Ovary (tissue), 9 donors: ENCODE measurements around the gene LIPH. TPM values are rescaled to one million over a fixed set of nuclear protein-coding genes. Genes with fewer than 3 reads are reported as not detected.

Experiments
- DNase-seq, 5 donors: peaks; one replicate each; pipeline ENCODE4 v3.0.0-alpha.2; 2019 to 2020
- H3K27ac ChIP-seq, 2 donors: fragments of 200-600 bp; one replicate each; pipeline versions ENCODE4 v1.5.1 to v1.8.0; 2019 to 2022
- H3K27me3 ChIP-seq: fragments of 200-600 bp; one replicate; pipeline ENCODE4 v1.8.0; 2022
- H3K36me3 ChIP-seq: fragments of 200-600 bp; sonication (generic); one replicate; pipeline ENCODE4 v1.5.1; 2019
- H3K4me1 ChIP-seq: one replicate; pipeline ENCODE4 v1.8.1; 2013; ENCODE audit warnings: mild to moderate bottlenecking, moderate library complexity; ENCODE audit not compliant: insufficient read depth
- H3K4me3 ChIP-seq: fragments of 200-600 bp; sonication (generic); one replicate; pipeline ENCODE4 v1.5.1; 2017
- H3K9me3 ChIP-seq, 2 donors: fragments of 200-600 bp in 1 of 2; sonication (generic) in 1 of 2; one replicate each; pipeline versions ENCODE4 v1.5.1 to v1.8.1; 2013 to 2019; ENCODE audit warnings: mild to moderate bottlenecking in 1 of 2, moderate library complexity in 1 of 2
- EP300 ChIP-seq: sonication (generic); formaldehyde crosslinking; IDR thresholded peaks from one replicate; pipeline ENCODE4 v1.6.1; 2017; ENCODE audit warnings: antibody characterized with exemption
- POLR2A ChIP-seq: fragments of 450-650 bp; IDR thresholded peaks from one replicate; pipeline ENCODE4 v1.6.1; 2017; ENCODE audit warnings: antibody characterized with exemption, mild to moderate bottlenecking, moderate library complexity
- WGBS, 3 donors: extraction: QIAGEN DNeasy Blood & Tissue Kit in 1 of 3; methylation state at CpG; one replicate each; pipeline versions ENCODE4 v1.1.5 to v1.1.7; 2013 to 2017; 5-methylcytosine and 5-hydroxymethylcytosine counted together
- intact Hi-C, 4 donors: fragments of 100-400 bp; cut with DNase I; formaldehyde crosslinking; loops; one replicate each; pipeline versions ENCODE4 v1.11.0 to v1.15.1; 2022 to 2023
- polyA plus RNA-seq, 2 donors: library from polyadenylated mRNA; stranded (reverse); fragments of 200-250 nt in 1 of 2; fragments of 350-450 nt in 1 of 2; fragmentation: Illumina TruSeq in 1 of 2; extraction: RNeasy Lipid Tissue Mini Kit (QIAGEN cat#74804) in 1 of 2; gene quantifications; one replicate each; pipeline ENCODE4 v1.2.3, GENCODE V29; 2013 to 2014
- total RNA-seq, 7 donors: library from RNA; depleted of rRNA in 2 of 7; stranded (reverse); fragments of >200 nt in 2 of 7; fragmentation: NEBNext Ultra II Directional in 3 of 7; extraction: Animal tissue kit (Norgen Biotek cat#: 25700) in 3 of 7; gene quantifications; one replicate each; pipeline versions ENCODE4 v1.1.0 to v1.2.4, GENCODE V29; 2016 to 2023
- TF ChIP-seq, protein P1 (sequence below), 3 donors: fragments of 450-650 bp in 2 of 3; fragments of 200-600 bp in 1 of 3; IDR thresholded peaks; one replicate each; pipeline versions ENCODE4 v1.5.1 to v1.8.0; 2016 to 2022; ENCODE audit warnings: antibody characterized with exemption in 3 of 3, mild to moderate bottlenecking in 1 of 3
- donor health status: DM: no; HTN: no; CAD: no; lungs with moderate emphysema.
- donor health status: DM: no; HTN: no; CAD: no.
- donor health status: Bipolar disorder and iron deficiency.
- donor health status: DM: yes; HTN: yes; CAD: no.
- donor health status: DM: no; HTN: no; CAD: no.
- donor health status: DM: yes; HTN: yes; CAD: no.

LIPH gene
- total and polyA plus RNA-seq, 9 donors: 0.12 to 12.1 (median 0.69) TPM; not detected in 2

DNA sequence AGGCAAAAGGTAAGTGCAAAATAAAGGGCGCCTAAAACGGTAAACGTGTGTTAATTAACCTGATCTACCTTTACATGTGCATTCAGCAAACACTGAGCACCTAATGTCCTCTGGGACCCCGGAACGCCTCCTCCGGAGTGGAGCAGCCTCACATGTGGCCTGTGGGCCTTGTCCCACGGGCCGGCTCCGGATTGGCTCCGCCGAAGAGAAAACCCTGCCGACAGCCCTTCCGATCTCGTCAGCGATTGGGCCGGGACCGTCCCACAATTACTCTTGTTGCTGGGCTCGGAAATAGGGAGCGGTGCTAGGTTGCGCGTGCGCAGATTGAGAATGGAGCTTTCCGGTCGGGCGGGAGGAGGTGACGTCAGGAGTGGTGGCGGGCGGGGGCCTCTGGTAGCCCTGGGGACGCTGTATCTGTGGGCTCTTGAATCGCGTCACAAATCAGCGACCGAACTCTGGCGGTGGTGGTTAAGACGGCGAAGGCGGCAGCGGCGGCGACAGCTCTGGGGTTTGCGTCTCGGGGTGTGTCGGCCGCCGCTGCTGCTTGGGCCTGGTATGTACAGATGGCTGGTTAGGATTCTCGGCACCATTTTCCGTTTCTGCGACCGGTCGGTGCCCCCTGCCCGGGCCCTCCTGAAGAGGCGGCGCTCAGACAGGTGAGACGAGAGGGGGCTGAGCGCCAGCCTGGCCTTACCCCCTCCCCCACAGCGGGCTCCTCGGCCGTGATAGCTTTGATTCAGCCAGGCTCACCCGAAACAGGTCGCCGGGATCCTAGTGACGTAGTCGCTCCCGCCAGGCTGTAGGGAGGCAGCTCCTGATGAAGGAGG lies 33.7 kb upstream of the LIPH start, which contains the start of gene SENP2:
TSS of gene SENP2 (plus strand) at position 437 of the 827 bp plus-strand sequence. CDS start at position 556, 119 bp downstream.
- TF ChIP-seq EP300 (no peak), POLR2A (peak; percentile 95)
- TF ChIP-seq, protein P1, sequence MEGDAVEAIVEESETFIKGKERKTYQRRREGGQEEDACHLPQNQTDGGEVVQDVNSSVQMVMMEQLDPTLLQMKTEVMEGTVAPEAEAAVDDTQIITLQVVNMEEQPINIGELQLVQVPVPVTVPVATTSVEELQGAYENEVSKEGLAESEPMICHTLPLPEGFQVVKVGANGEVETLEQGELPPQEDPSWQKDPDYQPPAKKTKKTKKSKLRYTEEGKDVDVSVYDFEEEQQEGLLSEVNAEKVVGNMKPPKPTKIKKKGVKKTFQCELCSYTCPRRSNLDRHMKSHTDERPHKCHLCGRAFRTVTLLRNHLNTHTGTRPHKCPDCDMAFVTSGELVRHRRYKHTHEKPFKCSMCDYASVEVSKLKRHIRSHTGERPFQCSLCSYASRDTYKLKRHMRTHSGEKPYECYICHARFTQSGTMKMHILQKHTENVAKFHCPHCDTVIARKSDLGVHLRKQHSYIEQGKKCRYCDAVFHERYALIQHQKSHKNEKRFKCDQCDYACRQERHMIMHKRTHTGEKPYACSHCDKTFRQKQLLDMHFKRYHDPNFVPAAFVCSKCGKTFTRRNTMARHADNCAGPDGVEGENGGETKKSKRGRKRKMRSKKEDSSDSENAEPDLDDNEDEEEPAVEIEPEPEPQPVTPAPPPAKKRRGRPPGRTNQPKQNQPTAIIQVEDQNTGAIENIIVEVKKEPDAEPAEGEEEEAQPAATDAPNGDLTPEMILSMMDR (IDR thresholded peaks at IDR 0.05): peak in 2 of 3 donors; percentile 13 to 24
- intact Hi-C loops: no loop called here
- H3K27me3 ChIP-seq: no peaks in the 10 kb centered on the region
- no peaks in the 10 kb centered on the region for H3K9me3 ChIP-seq
- DNase-seq: peak; percentile 98 to 99 (median 99)
- peaks cover 2% of the 10 kb centered on the region for H3K4me1 ChIP-seq
- no peaks in the 10 kb centered on the region for H3K36me3 ChIP-seq
- H3K27ac ChIP-seq: peak within 1 kb of the TSS; percentile 89 to 91
- WGBS, 3 donors: 0% methylated on average over 63 to 64 of the region's 64 CpGs
- H3K4me3 ChIP-seq: peak within 1 kb of the TSS; percentile 94

GRCh38 chr3:185585518-185585858 lies 33.1 kb upstream of the LIPH start:
- Histone ChIP-seq H3K4me3 (peak overlapping the region; percentile 94), H3K4me1 (peaks cover 2% of the 10 kb centered on the region), H3K27me3 (no peaks in the 10 kb centered on the region), H3K9me3 (no peaks in the 10 kb centered on the region), H3K27ac (peak overlapping the region in 1 of 2 donors; percentile 91), H3K36me3 (no peaks in the 10 kb centered on the region)
- 21 to 36% (median 26%) methylated on average over 9 of the region's 9 CpGs for WGBS, 3 donors
- no peak for DNase-seq
- TF ChIP-seq EP300 (no peak), POLR2A (no peak)
- TF ChIP-seq, protein P1 (IDR thresholded peaks at IDR 0.05): no peak
- intact Hi-C loops: no loop called here

GRCh38 chr3:185584686-185585085 lies 32.3 kb upstream of the LIPH start:
- no peaks in the 10 kb centered on the region for H3K36me3 ChIP-seq
- H3K27ac ChIP-seq: no peak overlapping the region
- 85 to 92% (median 88%) methylated on average over 4 of the region's 4 CpGs for WGBS, 3 donors
- TF ChIP-seq EP300 (no peak), POLR2A (no peak)
- TF ChIP-seq, protein P1 (IDR thresholded peaks at IDR 0.05): no peak
- no peaks in the 10 kb centered on the region for H3K9me3 ChIP-seq
- intact Hi-C loops: no loop called here
- H3K4me3 ChIP-seq: no peak overlapping the region
- no peaks in the 10 kb centered on the region for H3K27me3 ChIP-seq
- no peak for DNase-seq
- H3K4me1 ChIP-seq: peaks cover 2% of the 10 kb centered on the region

DNA sequence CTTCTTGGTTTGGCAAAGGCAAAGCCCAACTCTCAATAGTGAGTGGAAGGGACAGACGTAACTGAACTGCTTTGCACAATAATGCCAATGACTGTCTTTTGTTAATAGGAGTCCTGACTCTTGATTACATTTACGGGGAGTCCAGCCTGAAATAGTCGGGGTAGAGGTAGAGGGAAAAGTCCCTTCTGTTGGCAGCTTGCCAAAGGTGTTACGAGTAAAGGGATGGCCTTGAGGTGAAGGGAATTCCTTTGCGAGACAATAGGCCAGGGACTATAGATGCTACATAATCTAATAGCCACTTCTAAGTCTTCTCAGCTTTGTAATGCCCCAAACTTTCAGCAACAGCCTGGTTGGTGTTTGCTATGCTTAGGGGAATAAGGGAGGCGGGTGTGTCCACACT lies 31.5 kb upstream of the LIPH start:
- intact Hi-C loops: no loop called here
- WGBS, 3 donors: 43 to 51% (median 49%) methylated on average over 6 of the region's 6 CpGs

More for the DNA sequence above, 31.5 kb upstream of the LIPH start:
- H3K9me3 ChIP-seq: no peaks in the 10 kb centered on the region
- H3K27me3 ChIP-seq: no peaks in the 10 kb centered on the region
- H3K4me1 ChIP-seq: peaks cover 2% of the 10 kb centered on the region
- no peak for DNase-seq
- no peak overlapping the region for H3K4me3 ChIP-seq
- H3K27ac ChIP-seq: no peak overlapping the region
- H3K36me3 ChIP-seq: no peaks in the 10 kb centered on the region
- TF ChIP-seq EP300: no peak
- TF ChIP-seq, protein P1 (IDR thresholded peaks at IDR 0.05): no peak
- TF ChIP-seq POLR2A: no peak
